Astrocyte (in vitro differentiated cells and primary cell): ENCODE measurements around the gene HSF5. TPM values are rescaled to one million over a fixed set of nuclear protein-coding genes. Genes with fewer than 3 reads are reported as not detected.
"Not testable (repeated sequence)": the region's sequence is repeated elsewhere in the genome, so short reads cannot be mapped to it uniquely, and the experiment has no call there.

ENCODE experiments used
- DNase-seq: peaks from one replicate; pipeline ENCODE4 v3.0.0-alpha.2; 2010; ENCODE audit warnings: low read depth
- FAIRE-seq: peaks from 2 replicates; lab custom pipeline; 2011; peaks lifted over from hg19 to GRCh38; lab: Jason Lieb, UNC
- H2AFZ ChIP-seq: 2 replicates; pipeline ENCODE4 v1.6.0; 2012; ENCODE audit warnings: low read depth, low read length, inconsistent platforms
- H3K27ac ChIP-seq: 2 replicates; pipeline ENCODE4 v1.5.1; 2011; ENCODE audit warnings: low read depth, low read length, inconsistent platforms
- H3K27me3 ChIP-seq: 2 replicates; pipeline ENCODE4 v1.6.0; 2011; ENCODE audit warnings: low read length, inconsistent platforms; ENCODE audit not compliant: insufficient read depth
- H3K36me3 ChIP-seq: 2 replicates; pipeline ENCODE4 v1.5.1; 2011; ENCODE audit warnings: low read length, inconsistent platforms; ENCODE audit not compliant: insufficient read depth
- H3K4me1 ChIP-seq: 2 replicates; pipeline ENCODE4 v1.5.1; 2011; ENCODE audit warnings: low read length, inconsistent platforms; ENCODE audit not compliant: insufficient read depth
- H3K4me2 ChIP-seq: 2 replicates; pipeline ENCODE4 v1.6.0; 2012; ENCODE audit warnings: low read length, inconsistent platforms
- H3K4me3 ChIP-seq: 2 replicates; pipeline ENCODE4 v1.5.1; 2011; ENCODE audit warnings: low read depth, mild to moderate bottlenecking, low read length, inconsistent platforms; ENCODE audit not compliant: insufficient read depth
- H3K79me2 ChIP-seq: 2 replicates; pipeline ENCODE4 v1.6.0; 2012; ENCODE audit warnings: mild to moderate bottlenecking, low read length, inconsistent platforms; ENCODE audit not compliant: insufficient read depth
- H3K9ac ChIP-seq: 2 replicates; pipeline ENCODE4 v1.6.0; 2012; ENCODE audit warnings: mild to moderate bottlenecking, low read length, inconsistent platforms
- H3K9me3 ChIP-seq: 2 replicates; pipeline ENCODE4 v1.5.1; 2012; ENCODE audit warnings: low read depth, mild to moderate bottlenecking, low read length, inconsistent platforms; ENCODE audit not compliant: insufficient read depth
- H4K20me1 ChIP-seq: 2 replicates; pipeline ENCODE4 v1.6.0; 2012; ENCODE audit warnings: low read length, inconsistent platforms; ENCODE audit not compliant: insufficient read depth
- H3K27ac Mint-ChIP-seq: one replicate; pipeline ENCODE4 v1.8.0; 2021; ENCODE audit warnings: mild to moderate bottlenecking, mixed read lengths; ENCODE audit not compliant: unreplicated experiment
- H3K27me3 Mint-ChIP-seq: one replicate; pipeline ENCODE4 v1.8.0; 2021; ENCODE audit warnings: low read depth, mixed read lengths; ENCODE audit not compliant: unreplicated experiment
- H3K36me3 Mint-ChIP-seq: one replicate; pipeline ENCODE4 v1.8.0; 2021; ENCODE audit warnings: low read depth, mixed read lengths; ENCODE audit not compliant: unreplicated experiment
- H3K4me1 Mint-ChIP-seq: one replicate; pipeline ENCODE4 v1.8.0; 2021; ENCODE audit warnings: low read depth, mixed read lengths; ENCODE audit not compliant: unreplicated experiment
- H3K4me3 Mint-ChIP-seq: one replicate; pipeline ENCODE4 v1.8.0; 2021; ENCODE audit warnings: mild to moderate bottlenecking, moderate library complexity, mixed read lengths; ENCODE audit not compliant: unreplicated experiment
- H3K9me3 Mint-ChIP-seq: one replicate; pipeline ENCODE4 v1.8.0; 2021; ENCODE audit warnings: mild to moderate bottlenecking, mixed read lengths; ENCODE audit not compliant: unreplicated experiment
- CTCF ChIP-seq: IDR thresholded peaks from 2 replicates; pipeline ENCODE4 v1.5.1; 2011; ENCODE audit warnings: low read depth, mild to moderate bottlenecking, inconsistent platforms, low read length, moderate library complexity; ENCODE audit not compliant: insufficient read depth
- EZH2 ChIP-seq: IDR thresholded peaks from 2 replicates; pipeline ENCODE4 v1.6.1; 2012; ENCODE audit warnings: mild to moderate bottlenecking, low read length, inconsistent platforms; ENCODE audit not compliant: insufficient read depth
- total RNA-seq: library from RNA; stranded (reverse); gene quantifications from 2 replicates; pipeline ENCODE4 v1.2.1, GENCODE V29; 2021

The HSF5 gene
- total RNA-seq, 1 donor from 2014 or later = not detected

DNA sequence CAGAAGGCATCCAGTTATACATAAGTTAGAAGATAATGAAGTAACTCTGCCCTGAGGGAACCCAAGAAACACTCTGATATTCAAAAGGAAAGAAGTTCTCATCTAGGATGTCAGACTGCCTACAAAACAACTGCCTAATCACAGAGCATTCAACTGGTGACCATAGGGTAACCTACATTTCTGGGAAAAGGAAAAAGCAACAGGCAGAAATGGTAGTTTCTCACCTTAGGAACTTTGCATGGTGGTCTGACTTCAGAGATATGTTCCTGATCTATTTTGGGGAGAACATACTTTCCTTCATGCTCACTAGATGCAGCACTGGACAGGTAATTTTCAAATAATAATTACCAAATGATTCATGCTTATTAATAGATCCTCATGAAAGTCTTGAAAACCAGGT is 87.4 kb downstream of the HSF5 start:
- Histone ChIP-seq H2AFZ (no peak overlapping the region), H4K20me1 (no peaks in the 10 kb centered on the region), H3K4me3 (no peak overlapping the region), H3K27ac (no peak overlapping the region), H3K9ac (no peak overlapping the region), H3K4me2 (no peak overlapping the region), H3K36me3 (no peaks in the 10 kb centered on the region), H3K27me3 (peaks cover 20% of the 10 kb centered on the region), H3K79me2 (no peaks in the 10 kb centered on the region), H3K9me3 (no peaks in the 10 kb centered on the region), H3K4me1 (peaks cover 10% of the 10 kb centered on the region)
- TF ChIP-seq EZH2 = no peak
- no peak for TF ChIP-seq CTCF
- Mint-ChIP-seq H3K4me1 (peaks cover 19% of the 10 kb centered on the region), H3K36me3 (no peaks in the 10 kb centered on the region), H3K27me3 (peaks cover 15% of the 10 kb centered on the region), H3K27ac (no peak overlapping the region), H3K9me3 (no peaks in the 10 kb centered on the region), H3K4me3 (no peak overlapping the region)
- FAIRE-seq = no peak
- no peak for DNase-seq

DNA sequence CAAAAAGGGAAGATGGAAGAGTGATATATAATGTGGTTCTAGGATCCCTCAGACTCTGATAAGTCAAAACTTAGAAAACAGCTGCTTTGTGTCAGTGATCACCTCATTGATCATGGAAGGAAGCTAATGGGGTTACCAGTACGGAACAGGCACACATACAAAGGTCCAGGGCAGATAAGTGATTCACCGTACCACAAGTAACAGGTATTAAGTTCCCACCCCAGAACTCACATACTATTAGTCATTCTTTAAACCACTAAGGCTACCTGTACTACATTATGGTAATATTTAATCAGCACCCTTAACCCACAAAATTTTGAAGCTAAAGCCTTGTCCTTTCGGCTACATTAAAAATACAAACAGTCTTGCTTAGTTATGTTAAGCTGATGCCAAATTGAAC is 88.2 kb downstream of the HSF5 start:
- TF ChIP-seq CTCF (no peak), EZH2 (no peak)
- no peak for FAIRE-seq
- peaks cover 26% of the 10 kb centered on the region for H3K27me3 ChIP-seq

GRCh38 chr17:58398574-58399266 is 89.5 kb downstream of the HSF5 start:
- H3K27ac Mint-ChIP-seq = no peak overlapping the region
- peaks cover 21% of the 10 kb centered on the region for H3K4me1 Mint-ChIP-seq
- FAIRE-seq (no peak), DNase-seq (no peak)
- Histone ChIP-seq H3K4me3 (no peak overlapping the region), H3K36me3 (no peaks in the 10 kb centered on the region), H3K79me2 (no peaks in the 10 kb centered on the region), H3K9me3 (no peaks in the 10 kb centered on the region), H3K27ac (no peak overlapping the region), H4K20me1 (no peaks in the 10 kb centered on the region), H3K9ac (no peak overlapping the region), H3K27me3 (peaks cover 33% of the 10 kb centered on the region), H2AFZ (no peak overlapping the region), H3K4me2 (no peak overlapping the region), H3K4me1 (peaks cover 10% of the 10 kb centered on the region)
- H3K27me3 Mint-ChIP-seq = peaks cover 16% of the 10 kb centered on the region
- TF ChIP-seq CTCF = no peak
- TF ChIP-seq EZH2 = no peak
- H3K4me3 Mint-ChIP-seq = no peak overlapping the region
- H3K9me3 Mint-ChIP-seq = no peaks in the 10 kb centered on the region
- no peaks in the 10 kb centered on the region for H3K36me3 Mint-ChIP-seq

More for the DNA sequence above, 88.2 kb downstream of the HSF5 start:
- Mint-ChIP-seq H3K4me1 (peaks cover 19% of the 10 kb centered on the region), H3K9me3 (no peaks in the 10 kb centered on the region), H3K36me3 (no peaks in the 10 kb centered on the region), H3K27ac (no peak overlapping the region), H3K27me3 (peaks cover 15% of the 10 kb centered on the region), H3K4me3 (no peak overlapping the region)
- Histone ChIP-seq H4K20me1 (no peaks in the 10 kb centered on the region), H3K4me3 (no peak overlapping the region), H3K27ac (no peak overlapping the region), H3K79me2 (no peaks in the 10 kb centered on the region), H3K36me3 (no peaks in the 10 kb centered on the region), H2AFZ (no peak overlapping the region), H3K9ac (no peak overlapping the region), H3K9me3 (no peaks in the 10 kb centered on the region), H3K4me1 (peaks cover 10% of the 10 kb centered on the region), H3K4me2 (no peak overlapping the region)
- no peak for DNase-seq

DNA sequence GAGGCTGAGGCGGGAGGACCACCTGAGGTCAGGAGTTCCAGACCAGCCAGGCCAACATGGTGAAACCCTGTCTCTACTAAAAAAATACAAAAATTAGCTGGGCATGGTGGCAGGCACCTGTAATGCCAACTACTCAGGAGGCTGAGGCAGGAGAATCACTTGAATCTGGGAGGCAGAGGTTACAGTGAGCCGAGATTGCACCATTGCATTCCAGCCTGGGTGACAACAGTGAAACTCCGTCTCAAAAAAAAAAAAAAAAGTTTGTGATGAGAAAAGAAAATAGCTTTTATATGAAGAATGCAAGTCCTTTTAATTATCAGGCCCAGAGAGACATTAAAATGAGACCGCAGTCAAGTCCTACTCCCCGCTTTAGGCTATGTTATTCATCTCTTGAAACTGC is 90.8 kb downstream of the HSF5 start:
- not testable (repeated sequence) for H3K9me3 ChIP-seq, H3K4me3 ChIP-seq, H3K27ac ChIP-seq, FAIRE-seq, H3K4me2 ChIP-seq, H3K79me2 ChIP-seq, H3K9ac ChIP-seq, DNase-seq, H3K9me3 Mint-ChIP-seq, H3K36me3 Mint-ChIP-seq, H4K20me1 ChIP-seq, H3K36me3 ChIP-seq, H3K4me1 ChIP-seq, H3K27ac Mint-ChIP-seq, H3K4me3 Mint-ChIP-seq, H2AFZ ChIP-seq
- H3K27me3 Mint-ChIP-seq = peaks cover 16% of the 10 kb centered on the region
- peaks cover 10% of the 10 kb centered on the region for H3K4me1 Mint-ChIP-seq
- peaks cover 33% of the 10 kb centered on the region for H3K27me3 ChIP-seq
